HL-60 (cell line): ENCODE results near the gene CACNA1E.

Source experiments
- DNase-seq, 2 experiments: peaks; one replicate each; pipeline ENCODE4 v3.0.0-alpha.2; 2010 to 2020; ENCODE audit warnings: low read depth in 1 of 2, low spot score in 1 of 2
- H3K27ac ChIP-seq: fragments of 250-450 bp; sonication (Bioruptor Pico); replicated peaks from 2 replicates; pipeline ENCODE4 v1.5.1; 2020; ENCODE audit warnings: mild to moderate bottlenecking, moderate library complexity
- H3K27me3 ChIP-seq: fragments of 250-450 bp; sonication (Bioruptor Pico); 2 replicates; pipeline ENCODE4 v1.5.1; 2021; ENCODE audit warnings: mild to moderate bottlenecking, moderate library complexity; ENCODE audit not compliant: insufficient read depth, poor library complexity, severe bottlenecking
- H3K4me3 ChIP-seq: replicated peaks from 2 replicates; pipeline ENCODE4 v1.5.1; 2011; ENCODE audit warnings: mild to moderate bottlenecking, control low read depth, low read length; ENCODE audit not compliant: insufficient read depth
- GABPA ChIP-seq: IDR thresholded peaks from 2 replicates; pipeline ENCODE4 v1.6.1; 2012; ENCODE audit warnings: low read depth
- POLR2AphosphoS5 ChIP-seq: IDR thresholded peaks from 2 replicates; pipeline ENCODE4 v1.6.1; 2012; ENCODE audit warnings: low read depth
- SPI1 ChIP-seq: IDR thresholded peaks from 2 replicates; pipeline ENCODE4 v1.6.1; 2012; ENCODE audit warnings: low read depth, mild to moderate bottlenecking, borderline replicate concordance
- TF ChIP-seq, protein P1 (sequence below): IDR thresholded peaks from one replicate; pipeline ENCODE4 v1.5.1; 2011; ENCODE audit warnings: low read length, control low read depth, inconsistent platforms; ENCODE audit not compliant: insufficient read depth
- TF ChIP-seq, protein P2 (sequence below): IDR thresholded peaks from 2 replicates; pipeline ENCODE4 v1.6.1; 2012; ENCODE audit warnings: low read depth; ENCODE audit not compliant: insufficient replicate concordance

CACNA1E gene

DNA sequence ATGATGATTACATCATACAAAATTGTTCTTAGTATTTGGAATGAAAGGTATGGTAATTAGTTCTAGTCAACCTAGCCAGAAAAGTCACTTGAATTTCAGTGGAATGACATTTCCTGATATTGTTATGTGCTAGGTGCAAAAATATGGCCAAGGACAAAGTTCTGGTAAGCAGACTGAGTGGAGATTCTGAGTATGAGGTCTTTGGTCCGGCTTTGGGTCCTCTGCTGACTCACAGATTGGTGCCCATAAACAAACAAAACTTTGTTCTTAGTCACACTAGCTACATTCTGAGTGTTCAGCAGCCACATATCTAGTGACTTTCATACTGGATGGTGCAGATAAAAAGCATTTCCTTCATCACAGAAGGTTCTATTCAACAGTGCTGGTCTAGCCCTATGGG, 372.1 kb downstream of the CACNA1E start:
- Histone ChIP-seq H3K27ac (no peak overlapping the region), H3K27me3 (peaks cover 5% of the 10 kb centered on the region), H3K4me3 (no peak overlapping the region)
- no peak for DNase-seq
- TF ChIP-seq GABPA, result no peak
- TF ChIP-seq, protein P1, sequence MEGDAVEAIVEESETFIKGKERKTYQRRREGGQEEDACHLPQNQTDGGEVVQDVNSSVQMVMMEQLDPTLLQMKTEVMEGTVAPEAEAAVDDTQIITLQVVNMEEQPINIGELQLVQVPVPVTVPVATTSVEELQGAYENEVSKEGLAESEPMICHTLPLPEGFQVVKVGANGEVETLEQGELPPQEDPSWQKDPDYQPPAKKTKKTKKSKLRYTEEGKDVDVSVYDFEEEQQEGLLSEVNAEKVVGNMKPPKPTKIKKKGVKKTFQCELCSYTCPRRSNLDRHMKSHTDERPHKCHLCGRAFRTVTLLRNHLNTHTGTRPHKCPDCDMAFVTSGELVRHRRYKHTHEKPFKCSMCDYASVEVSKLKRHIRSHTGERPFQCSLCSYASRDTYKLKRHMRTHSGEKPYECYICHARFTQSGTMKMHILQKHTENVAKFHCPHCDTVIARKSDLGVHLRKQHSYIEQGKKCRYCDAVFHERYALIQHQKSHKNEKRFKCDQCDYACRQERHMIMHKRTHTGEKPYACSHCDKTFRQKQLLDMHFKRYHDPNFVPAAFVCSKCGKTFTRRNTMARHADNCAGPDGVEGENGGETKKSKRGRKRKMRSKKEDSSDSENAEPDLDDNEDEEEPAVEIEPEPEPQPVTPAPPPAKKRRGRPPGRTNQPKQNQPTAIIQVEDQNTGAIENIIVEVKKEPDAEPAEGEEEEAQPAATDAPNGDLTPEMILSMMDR, result no peak
- no peak for TF ChIP-seq POLR2AphosphoS5
- no peak for TF ChIP-seq SPI1
- TF ChIP-seq, protein P2, sequence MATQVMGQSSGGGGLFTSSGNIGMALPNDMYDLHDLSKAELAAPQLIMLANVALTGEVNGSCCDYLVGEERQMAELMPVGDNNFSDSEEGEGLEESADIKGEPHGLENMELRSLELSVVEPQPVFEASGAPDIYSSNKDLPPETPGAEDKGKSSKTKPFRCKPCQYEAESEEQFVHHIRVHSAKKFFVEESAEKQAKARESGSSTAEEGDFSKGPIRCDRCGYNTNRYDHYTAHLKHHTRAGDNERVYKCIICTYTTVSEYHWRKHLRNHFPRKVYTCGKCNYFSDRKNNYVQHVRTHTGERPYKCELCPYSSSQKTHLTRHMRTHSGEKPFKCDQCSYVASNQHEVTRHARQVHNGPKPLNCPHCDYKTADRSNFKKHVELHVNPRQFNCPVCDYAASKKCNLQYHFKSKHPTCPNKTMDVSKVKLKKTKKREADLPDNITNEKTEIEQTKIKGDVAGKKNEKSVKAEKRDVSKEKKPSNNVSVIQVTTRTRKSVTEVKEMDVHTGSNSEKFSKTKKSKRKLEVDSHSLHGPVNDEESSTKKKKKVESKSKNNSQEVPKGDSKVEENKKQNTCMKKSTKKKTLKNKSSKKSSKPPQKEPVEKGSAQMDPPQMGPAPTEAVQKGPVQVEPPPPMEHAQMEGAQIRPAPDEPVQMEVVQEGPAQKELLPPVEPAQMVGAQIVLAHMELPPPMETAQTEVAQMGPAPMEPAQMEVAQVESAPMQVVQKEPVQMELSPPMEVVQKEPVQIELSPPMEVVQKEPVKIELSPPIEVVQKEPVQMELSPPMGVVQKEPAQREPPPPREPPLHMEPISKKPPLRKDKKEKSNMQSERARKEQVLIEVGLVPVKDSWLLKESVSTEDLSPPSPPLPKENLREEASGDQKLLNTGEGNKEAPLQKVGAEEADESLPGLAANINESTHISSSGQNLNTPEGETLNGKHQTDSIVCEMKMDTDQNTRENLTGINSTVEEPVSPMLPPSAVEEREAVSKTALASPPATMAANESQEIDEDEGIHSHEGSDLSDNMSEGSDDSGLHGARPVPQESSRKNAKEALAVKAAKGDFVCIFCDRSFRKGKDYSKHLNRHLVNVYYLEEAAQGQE, result no peak
